NB4 (cell line): ENCODE measurements around the gene TAF4B.
"Not testable (repeated sequence)": the region's sequence is repeated elsewhere in the genome, so short reads cannot be mapped to it uniquely, and the experiment has no call there.

Experiments
- CTCF ChIP-seq: IDR thresholded peaks from one replicate; pipeline ENCODE4 v1.5.1; 2012; ENCODE audit warnings: low read depth, low read length
- MAX ChIP-seq: IDR thresholded peaks from 2 replicates; pipeline ENCODE4 v1.6.1; 2011; ENCODE audit warnings: low read depth, low read length
- POLR2A ChIP-seq: IDR thresholded peaks from 2 replicates; pipeline ENCODE4 v1.6.1; 2011; ENCODE audit warnings: mild to moderate bottlenecking; ENCODE audit not compliant: insufficient read length; ENCODE audit errors: extremely low read depth

GRCh38 chr18:26437634-26438033, 211.4 kb downstream of the TAF4B start:
- TF ChIP-seq CTCF, POLR2A, MAX: not testable (repeated sequence)
